ENCODE measurements around the gene SLC5A4. TPM values are rescaled to one million over a fixed set of nuclear protein-coding genes. Genes with fewer than 3 reads are reported as not detected.

The SLC5A4 gene
- total RNA-seq, 1 experiment from 2014 or later: 0.22 TPM

DNA sequence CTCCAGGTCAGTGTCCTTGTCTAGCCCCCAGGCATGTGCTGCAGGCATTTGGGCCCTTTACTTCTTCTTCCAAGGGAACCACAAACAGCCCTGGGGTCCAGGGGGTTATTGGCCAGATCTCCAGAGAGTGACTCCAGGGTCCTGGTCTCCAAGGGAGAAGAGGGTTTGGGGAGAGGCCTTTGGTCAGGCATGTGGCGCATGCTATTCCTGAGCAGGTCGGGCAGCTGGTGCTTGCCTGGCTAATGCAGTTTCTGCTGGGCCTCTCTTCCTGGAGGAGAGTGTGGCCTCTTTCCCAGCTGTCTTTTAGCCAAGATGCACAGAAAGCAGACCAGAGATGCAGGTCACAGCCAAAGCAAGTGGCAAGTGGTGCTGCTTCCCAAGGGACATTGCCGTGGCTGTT lies 46.5 kb downstream of the SLC5A4 start (continued):
- TF ChIP-seq, protein P1, sequence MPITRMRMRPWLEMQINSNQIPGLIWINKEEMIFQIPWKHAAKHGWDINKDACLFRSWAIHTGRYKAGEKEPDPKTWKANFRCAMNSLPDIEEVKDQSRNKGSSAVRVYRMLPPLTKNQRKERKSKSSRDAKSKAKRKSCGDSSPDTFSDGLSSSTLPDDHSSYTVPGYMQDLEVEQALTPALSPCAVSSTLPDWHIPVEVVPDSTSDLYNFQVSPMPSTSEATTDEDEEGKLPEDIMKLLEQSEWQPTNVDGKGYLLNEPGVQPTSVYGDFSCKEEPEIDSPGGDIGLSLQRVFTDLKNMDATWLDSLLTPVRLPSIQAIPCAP (CRISPR knock-in tag; IDR thresholded peaks at IDR 0.05): no peak
- TF ChIP-seq SMAD4 (CRISPR knock-in tag; IDR thresholded peaks at IDR 0.05): no peak
- TF ChIP-seq TEAD1 (CRISPR knock-in tag; IDR thresholded peaks at IDR 0.05): no peak
- no peak for TF ChIP-seq FOXJ3 (CRISPR knock-in tag; IDR thresholded peaks at IDR 0.05; ENCODE audit: borderline replicate concordance)
- TF ChIP-seq, protein P2, sequence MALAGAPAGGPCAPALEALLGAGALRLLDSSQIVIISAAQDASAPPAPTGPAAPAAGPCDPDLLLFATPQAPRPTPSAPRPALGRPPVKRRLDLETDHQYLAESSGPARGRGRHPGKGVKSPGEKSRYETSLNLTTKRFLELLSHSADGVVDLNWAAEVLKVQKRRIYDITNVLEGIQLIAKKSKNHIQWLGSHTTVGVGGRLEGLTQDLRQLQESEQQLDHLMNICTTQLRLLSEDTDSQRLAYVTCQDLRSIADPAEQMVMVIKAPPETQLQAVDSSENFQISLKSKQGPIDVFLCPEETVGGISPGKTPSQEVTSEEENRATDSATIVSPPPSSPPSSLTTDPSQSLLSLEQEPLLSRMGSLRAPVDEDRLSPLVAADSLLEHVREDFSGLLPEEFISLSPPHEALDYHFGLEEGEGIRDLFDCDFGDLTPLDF (CRISPR knock-in tag; IDR thresholded peaks at IDR 0.05): no peak
- TF ChIP-seq KAT7 (CRISPR knock-in tag; IDR thresholded peaks at IDR 0.05; ENCODE audit: borderline replicate concordance): no peak
- no peak for TF ChIP-seq CREB1 (CRISPR knock-in tag; IDR thresholded peaks at IDR 0.05)

DNA sequence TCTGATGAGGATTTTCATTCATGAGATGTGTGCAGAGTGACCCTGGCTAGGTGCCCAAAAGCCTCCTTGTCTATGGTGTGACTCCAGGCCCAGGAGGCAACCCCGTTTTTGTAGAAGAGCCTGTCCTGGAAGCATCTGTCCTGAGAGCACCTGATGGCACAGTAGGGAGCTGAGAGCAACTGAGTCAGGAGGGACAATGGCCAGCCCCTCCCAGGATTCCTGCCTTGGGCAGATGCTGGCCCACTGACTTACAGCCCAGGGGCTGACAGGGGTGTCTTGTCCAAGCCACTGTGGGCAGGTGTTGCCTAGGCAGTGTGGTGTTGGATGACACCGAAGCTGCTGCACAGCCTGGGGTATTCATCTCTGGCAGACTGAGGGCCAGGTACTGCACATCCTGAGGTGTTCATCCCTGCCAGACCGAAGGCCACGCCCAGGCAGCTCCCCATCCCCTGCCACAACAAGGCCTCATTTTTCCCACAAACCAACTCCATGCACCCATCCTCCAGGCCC lies 47.1 kb downstream of the SLC5A4 start:
- no peak overlapping the region for H3K27ac Mint-ChIP-seq
- H3K27me3 Mint-ChIP-seq (ENCODE audit: low read depth): peaks cover 37% of the 10 kb centered on the region
- H3K36me3 Mint-ChIP-seq: no peaks in the 10 kb centered on the region; the same call in 1 of the 2 replicates
- DNase-seq (ENCODE audit: low spot score) (no peak), ATAC-seq (no peak)
- TF ChIP-seq FOXP1 (CRISPR knock-in tag; IDR thresholded peaks at IDR 0.05; ENCODE audit: borderline replicate concordance) (no peak), TEAD4 (CRISPR knock-in tag; IDR thresholded peaks at IDR 0.05) (no peak), ZNF423 (CRISPR knock-in tag; IDR thresholded peaks at IDR 0.05) (no peak), ZNF416 (CRISPR knock-in tag; IDR thresholded peaks at IDR 0.05) (no peak), GABPB1 (CRISPR knock-in tag; IDR thresholded peaks at IDR 0.05) (no peak), JUN (CRISPR knock-in tag; IDR thresholded peaks at IDR 0.05) (no peak), EMX1 (CRISPR knock-in tag; IDR thresholded peaks at IDR 0.05) (no peak), CREM (CRISPR knock-in tag; IDR thresholded peaks at IDR 0.05) (no peak), RORB (CRISPR knock-in tag; IDR thresholded peaks at IDR 0.05) (no peak), SMAD4 (CRISPR knock-in tag; IDR thresholded peaks at IDR 0.05) (no peak), ZNF219 (CRISPR knock-in tag; IDR thresholded peaks at IDR 0.05; ENCODE audit: borderline replicate concordance) (no peak)
- TF ChIP-seq, protein P3, sequence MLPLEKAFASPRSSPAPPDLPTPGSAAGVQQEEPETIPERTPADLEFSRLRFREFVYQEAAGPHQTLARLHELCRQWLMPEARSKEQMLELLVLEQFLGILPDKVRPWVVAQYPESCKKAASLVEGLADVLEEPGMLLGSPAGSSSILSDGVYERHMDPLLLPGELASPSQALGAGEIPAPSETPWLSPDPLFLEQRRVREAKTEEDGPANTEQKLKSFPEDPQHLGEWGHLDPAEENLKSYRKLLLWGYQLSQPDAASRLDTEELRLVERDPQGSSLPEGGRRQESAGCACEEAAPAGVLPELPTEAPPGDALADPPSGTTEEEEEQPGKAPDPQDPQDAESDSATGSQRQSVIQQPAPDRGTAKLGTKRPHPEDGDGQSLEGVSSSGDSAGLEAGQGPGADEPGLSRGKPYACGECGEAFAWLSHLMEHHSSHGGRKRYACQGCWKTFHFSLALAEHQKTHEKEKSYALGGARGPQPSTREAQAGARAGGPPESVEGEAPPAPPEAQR (CRISPR knock-in tag; IDR thresholded peaks at IDR 0.05): no peak
- TF ChIP-seq, protein P4, sequence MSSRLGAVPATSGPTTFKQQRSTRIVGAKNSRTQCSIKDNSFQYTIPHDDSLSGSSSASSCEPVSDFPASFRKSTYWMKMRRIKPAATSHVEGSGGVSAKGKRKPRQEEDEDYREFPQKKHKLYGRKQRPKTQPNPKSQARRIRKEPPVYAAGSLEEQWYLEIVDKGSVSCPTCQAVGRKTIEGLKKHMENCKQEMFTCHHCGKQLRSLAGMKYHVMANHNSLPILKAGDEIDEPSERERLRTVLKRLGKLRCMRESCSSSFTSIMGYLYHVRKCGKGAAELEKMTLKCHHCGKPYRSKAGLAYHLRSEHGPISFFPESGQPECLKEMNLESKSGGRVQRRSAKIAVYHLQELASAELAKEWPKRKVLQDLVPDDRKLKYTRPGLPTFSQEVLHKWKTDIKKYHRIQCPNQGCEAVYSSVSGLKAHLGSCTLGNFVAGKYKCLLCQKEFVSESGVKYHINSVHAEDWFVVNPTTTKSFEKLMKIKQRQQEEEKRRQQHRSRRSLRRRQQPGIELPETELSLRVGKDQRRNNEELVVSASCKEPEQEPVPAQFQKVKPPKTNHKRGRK (CRISPR knock-in tag; IDR thresholded peaks at IDR 0.05; ENCODE audit: borderline replicate concordance): no peak
- TF ChIP-seq, protein P5, sequence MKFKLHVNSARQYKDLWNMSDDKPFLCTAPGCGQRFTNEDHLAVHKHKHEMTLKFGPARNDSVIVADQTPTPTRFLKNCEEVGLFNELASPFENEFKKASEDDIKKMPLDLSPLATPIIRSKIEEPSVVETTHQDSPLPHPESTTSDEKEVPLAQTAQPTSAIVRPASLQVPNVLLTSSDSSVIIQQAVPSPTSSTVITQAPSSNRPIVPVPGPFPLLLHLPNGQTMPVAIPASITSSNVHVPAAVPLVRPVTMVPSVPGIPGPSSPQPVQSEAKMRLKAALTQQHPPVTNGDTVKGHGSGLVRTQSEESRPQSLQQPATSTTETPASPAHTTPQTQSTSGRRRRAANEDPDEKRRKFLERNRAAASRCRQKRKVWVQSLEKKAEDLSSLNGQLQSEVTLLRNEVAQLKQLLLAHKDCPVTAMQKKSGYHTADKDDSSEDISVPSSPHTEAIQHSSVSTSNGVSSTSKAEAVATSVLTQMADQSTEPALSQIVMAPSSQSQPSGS (CRISPR knock-in tag; IDR thresholded peaks at IDR 0.05; ENCODE audit: borderline replicate concordance, low read depth): no peak
- TF ChIP-seq, protein P6, sequence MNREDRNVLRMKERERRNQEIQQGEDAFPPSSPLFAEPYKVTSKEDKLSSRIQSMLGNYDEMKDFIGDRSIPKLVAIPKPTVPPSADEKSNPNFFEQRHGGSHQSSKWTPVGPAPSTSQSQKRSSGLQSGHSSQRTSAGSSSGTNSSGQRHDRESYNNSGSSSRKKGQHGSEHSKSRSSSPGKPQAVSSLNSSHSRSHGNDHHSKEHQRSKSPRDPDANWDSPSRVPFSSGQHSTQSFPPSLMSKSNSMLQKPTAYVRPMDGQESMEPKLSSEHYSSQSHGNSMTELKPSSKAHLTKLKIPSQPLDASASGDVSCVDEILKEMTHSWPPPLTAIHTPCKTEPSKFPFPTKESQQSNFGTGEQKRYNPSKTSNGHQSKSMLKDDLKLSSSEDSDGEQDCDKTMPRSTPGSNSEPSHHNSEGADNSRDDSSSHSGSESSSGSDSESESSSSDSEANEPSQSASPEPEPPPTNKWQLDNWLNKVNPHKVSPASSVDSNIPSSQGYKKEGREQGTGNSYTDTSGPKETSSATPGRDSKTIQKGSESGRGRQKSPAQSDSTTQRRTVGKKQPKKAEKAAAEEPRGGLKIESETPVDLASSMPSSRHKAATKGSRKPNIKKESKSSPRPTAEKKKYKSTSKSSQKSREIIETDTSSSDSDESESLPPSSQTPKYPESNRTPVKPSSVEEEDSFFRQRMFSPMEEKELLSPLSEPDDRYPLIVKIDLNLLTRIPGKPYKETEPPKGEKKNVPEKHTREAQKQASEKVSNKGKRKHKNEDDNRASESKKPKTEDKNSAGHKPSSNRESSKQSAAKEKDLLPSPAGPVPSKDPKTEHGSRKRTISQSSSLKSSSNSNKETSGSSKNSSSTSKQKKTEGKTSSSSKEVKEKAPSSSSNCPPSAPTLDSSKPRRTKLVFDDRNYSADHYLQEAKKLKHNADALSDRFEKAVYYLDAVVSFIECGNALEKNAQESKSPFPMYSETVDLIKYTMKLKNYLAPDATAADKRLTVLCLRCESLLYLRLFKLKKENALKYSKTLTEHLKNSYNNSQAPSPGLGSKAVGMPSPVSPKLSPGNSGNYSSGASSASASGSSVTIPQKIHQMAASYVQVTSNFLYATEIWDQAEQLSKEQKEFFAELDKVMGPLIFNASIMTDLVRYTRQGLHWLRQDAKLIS (CRISPR knock-in tag; IDR thresholded peaks at IDR 0.05; ENCODE audit: borderline replicate concordance): no peak
- TF ChIP-seq, protein P2 (CRISPR knock-in tag; IDR thresholded peaks at IDR 0.05): no peak
- TF ChIP-seq, protein P7, sequence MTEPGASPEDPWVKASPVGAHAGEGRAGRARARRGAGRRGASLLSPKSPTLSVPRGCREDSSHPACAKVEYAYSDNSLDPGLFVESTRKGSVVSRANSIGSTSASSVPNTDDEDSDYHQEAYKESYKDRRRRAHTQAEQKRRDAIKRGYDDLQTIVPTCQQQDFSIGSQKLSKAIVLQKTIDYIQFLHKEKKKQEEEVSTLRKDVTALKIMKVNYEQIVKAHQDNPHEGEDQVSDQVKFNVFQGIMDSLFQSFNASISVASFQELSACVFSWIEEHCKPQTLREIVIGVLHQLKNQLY (CRISPR knock-in tag; IDR thresholded peaks at IDR 0.05): no peak
- TF ChIP-seq, protein P8, sequence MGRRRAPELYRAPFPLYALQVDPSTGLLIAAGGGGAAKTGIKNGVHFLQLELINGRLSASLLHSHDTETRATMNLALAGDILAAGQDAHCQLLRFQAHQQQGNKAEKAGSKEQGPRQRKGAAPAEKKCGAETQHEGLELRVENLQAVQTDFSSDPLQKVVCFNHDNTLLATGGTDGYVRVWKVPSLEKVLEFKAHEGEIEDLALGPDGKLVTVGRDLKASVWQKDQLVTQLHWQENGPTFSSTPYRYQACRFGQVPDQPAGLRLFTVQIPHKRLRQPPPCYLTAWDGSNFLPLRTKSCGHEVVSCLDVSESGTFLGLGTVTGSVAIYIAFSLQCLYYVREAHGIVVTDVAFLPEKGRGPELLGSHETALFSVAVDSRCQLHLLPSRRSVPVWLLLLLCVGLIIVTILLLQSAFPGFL (CRISPR knock-in tag; IDR thresholded peaks at IDR 0.05; ENCODE audit: borderline replicate concordance): no peak
- no peaks in the 10 kb centered on the region for H3K9me3 Mint-ChIP-seq
- H3K4me1 Mint-ChIP-seq: peaks cover 46% of the 10 kb centered on the region
- ChIA-PET CTCF (interaction anchor here (0.7 to 2.3 kb wide), 11 partner anchors 10 to 182 kb away, joined by 4 to 23 read pairs (median 8); partner anchors contain the start of gene SLC5A4), POLR2A (no interaction called here)
- H3K4me3 Mint-ChIP-seq: no peak overlapping the region

Data from WTC11 (cell line).